ENCODE results near the gene SNRPA1. TPM values are rescaled to one million over a fixed set of nuclear protein-coding genes. Genes with fewer than 3 reads are reported as not detected.

The SNRPA1 gene
- total and polyA plus RNA-seq, 9 of the 15 experiments (the other 6 are each of a cell fraction or from before 2014, with no cell fraction given) = 62.7 to 245 (median 189) TPM

DNA sequence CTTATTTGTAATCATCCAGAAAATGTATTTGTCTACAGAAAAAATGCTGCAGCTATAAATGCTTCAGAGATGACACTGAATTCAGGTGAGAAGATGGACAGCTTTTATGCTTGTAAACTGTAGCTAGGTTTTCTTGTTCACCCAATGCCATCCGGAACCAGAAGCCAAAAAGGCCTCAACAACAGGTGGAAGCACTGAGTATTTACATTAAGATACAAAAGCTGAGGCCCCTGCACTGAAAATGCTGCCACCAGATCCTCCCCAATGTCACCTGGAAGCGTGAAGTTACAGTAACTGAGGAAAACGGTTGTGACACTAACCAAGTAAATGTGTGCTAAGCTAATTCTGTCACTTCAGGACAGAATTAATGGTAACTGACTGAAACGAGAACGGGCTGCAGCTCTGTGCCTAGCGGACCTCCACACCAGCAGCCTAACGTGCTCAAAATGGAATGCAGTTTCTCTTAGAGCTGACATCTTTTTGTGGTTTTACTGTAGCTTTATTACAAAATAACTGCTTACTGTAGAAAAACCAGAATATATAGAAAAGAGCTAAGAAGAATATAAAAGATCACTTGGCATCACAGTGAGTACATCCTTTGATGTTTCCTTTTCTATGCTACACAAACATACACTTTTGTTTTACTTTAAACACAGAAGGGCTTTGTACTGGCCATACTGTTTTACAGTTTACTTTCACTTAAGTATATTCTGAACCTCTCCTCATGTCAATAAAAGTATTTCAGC is 50.8 kb downstream of the SNRPA1 start (continued):
- TF ChIP-seq IRF9 (tag; IDR thresholded peaks at IDR 0.05) (no peak), LEF1 (IDR thresholded peaks at IDR 0.05) (no peak), ZBTB43 (CRISPR knock-in tag; IDR thresholded peaks at IDR 0.05) (no peak), FOXP1 (CRISPR knock-in tag; IDR thresholded peaks at IDR 0.05) (no peak), ZBTB8A (IDR thresholded peaks at IDR 0.05; ENCODE audit: partially characterized antibody) (no peak), AFF4 (CRISPR knock-in tag; IDR thresholded peaks at IDR 0.05) (no peak)

Data from K562 (cell line).